ENCODE measurements around the gene SDHB.

DNA sequence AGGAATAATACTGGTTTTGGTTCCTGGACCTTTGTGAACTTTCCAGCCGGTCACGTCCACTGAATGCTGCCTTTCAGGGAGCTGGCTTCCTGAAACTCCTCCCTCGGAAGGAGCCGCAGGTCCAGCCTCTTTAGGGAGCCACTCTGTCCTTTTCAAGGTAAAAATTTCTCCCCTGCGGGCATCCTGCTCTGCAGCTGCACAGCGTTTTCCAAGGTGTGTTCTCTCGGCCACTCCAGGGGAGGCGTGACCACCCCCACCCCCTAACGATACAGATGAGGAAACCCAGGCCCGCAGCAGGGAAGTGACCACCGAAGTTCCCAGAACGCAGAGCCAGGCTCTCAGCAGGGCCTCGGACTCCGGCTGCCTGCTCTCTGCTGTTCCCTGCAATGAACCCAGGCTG is 44.0 kb upstream of the SDHB start:
- TF ChIP-seq, protein P1, sequence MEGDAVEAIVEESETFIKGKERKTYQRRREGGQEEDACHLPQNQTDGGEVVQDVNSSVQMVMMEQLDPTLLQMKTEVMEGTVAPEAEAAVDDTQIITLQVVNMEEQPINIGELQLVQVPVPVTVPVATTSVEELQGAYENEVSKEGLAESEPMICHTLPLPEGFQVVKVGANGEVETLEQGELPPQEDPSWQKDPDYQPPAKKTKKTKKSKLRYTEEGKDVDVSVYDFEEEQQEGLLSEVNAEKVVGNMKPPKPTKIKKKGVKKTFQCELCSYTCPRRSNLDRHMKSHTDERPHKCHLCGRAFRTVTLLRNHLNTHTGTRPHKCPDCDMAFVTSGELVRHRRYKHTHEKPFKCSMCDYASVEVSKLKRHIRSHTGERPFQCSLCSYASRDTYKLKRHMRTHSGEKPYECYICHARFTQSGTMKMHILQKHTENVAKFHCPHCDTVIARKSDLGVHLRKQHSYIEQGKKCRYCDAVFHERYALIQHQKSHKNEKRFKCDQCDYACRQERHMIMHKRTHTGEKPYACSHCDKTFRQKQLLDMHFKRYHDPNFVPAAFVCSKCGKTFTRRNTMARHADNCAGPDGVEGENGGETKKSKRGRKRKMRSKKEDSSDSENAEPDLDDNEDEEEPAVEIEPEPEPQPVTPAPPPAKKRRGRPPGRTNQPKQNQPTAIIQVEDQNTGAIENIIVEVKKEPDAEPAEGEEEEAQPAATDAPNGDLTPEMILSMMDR (IDR thresholded peaks at IDR 0.05 in 2 of 3, conservative IDR thresholded peaks at IDR 0.05 in 1 of 3; ENCODE audit: insufficient read depth in 2 of 3, low read depth in 1 of 3, low read length in 3 of 3) = no peak
- TF ChIP-seq CEBPB (tag; IDR thresholded peaks at IDR 0.05) = no peak
- TF ChIP-seq ZNF121 (CRISPR knock-in tag; conservative IDR thresholded peaks at IDR 0.05) = no peak
- TF ChIP-seq SP1 (CRISPR knock-in tag; IDR thresholded peaks at IDR 0.05) = no peak
- TF ChIP-seq, protein P2, sequence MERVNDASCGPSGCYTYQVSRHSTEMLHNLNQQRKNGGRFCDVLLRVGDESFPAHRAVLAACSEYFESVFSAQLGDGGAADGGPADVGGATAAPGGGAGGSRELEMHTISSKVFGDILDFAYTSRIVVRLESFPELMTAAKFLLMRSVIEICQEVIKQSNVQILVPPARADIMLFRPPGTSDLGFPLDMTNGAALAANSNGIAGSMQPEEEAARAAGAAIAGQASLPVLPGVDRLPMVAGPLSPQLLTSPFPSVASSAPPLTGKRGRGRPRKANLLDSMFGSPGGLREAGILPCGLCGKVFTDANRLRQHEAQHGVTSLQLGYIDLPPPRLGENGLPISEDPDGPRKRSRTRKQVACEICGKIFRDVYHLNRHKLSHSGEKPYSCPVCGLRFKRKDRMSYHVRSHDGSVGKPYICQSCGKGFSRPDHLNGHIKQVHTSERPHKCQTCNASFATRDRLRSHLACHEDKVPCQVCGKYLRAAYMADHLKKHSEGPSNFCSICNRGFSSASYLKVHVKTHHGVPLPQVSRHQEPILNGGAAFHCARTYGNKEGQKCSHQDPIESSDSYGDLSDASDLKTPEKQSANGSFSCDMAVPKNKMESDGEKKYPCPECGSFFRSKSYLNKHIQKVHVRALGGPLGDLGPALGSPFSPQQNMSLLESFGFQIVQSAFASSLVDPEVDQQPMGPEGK (CRISPR knock-in tag; IDR thresholded peaks at IDR 0.05; ENCODE audit: borderline replicate concordance) = no peak
- no peak for TF ChIP-seq ZNF324 (CRISPR knock-in tag; IDR thresholded peaks at IDR 0.05)
- TF ChIP-seq, protein P3, sequence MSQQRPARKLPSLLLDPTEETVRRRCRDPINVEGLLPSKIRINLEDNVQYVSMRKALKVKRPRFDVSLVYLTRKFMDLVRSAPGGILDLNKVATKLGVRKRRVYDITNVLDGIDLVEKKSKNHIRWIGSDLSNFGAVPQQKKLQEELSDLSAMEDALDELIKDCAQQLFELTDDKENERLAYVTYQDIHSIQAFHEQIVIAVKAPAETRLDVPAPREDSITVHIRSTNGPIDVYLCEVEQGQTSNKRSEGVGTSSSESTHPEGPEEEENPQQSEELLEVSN (IDR thresholded peaks at IDR 0.05; ENCODE audit: borderline replicate concordance in 1 of 2, extremely low read depth in 1 of 2, insufficient read depth in 1 of 2, insufficient read length in 1 of 2, low read depth in 1 of 2, low read length in 1 of 2, poor library complexity in 1 of 2, severe bottlenecking in 1 of 2) = no peak
- TF ChIP-seq NR2C1 (IDR thresholded peaks at IDR 0.05) = no peak
- TF ChIP-seq NR2C1 (tag; IDR thresholded peaks at IDR 0.05) = no peak
- no peak for TF ChIP-seq TBP (optimal IDR thresholded peaks at IDR 0.05; ENCODE audit: low read depth, low read length)
- TF ChIP-seq SIN3A (IDR thresholded peaks at IDR 0.05; ENCODE audit: borderline replicate concordance in 2 of 2, control insufficient read depth in 1 of 2, low read depth in 2 of 2, low read length in 2 of 2) = no peak
- no peak for TF ChIP-seq ZFP1 (CRISPR knock-in tag; IDR thresholded peaks at IDR 0.05)
- no peak for TF ChIP-seq GABPB1 (CRISPR knock-in tag; IDR thresholded peaks at IDR 0.05)
